Loucy (cell line): Measurements from ENCODE around the gene PVALEF.

Experiments used
- H2AFZ ChIP-seq: fragments of 200-600 bp; sonication (generic); 2 replicates; pipeline ENCODE4 v1.6.0; 2016; ENCODE audit warnings: antibody characterized with exemption, mild to moderate bottlenecking, low read length, moderate library complexity
- H3F3A ChIP-seq: fragments of 200-600 bp; 2 replicates; pipeline ENCODE4 v1.6.0; 2016; ENCODE audit warnings: antibody characterized with exemption, low read depth, mild to moderate bottlenecking
- H3K27me3 ChIP-seq: fragments of 200-600 bp; sonication (generic); 2 replicates; pipeline ENCODE4 v1.6.1; 2014; ENCODE audit warnings: low read length, mild to moderate bottlenecking; ENCODE audit not compliant: insufficient read depth, poor library complexity, severe bottlenecking
- H3K36me3 ChIP-seq: fragments of 200-600 bp; sonication (generic); 2 replicates; pipeline ENCODE4 v1.6.1; 2016; ENCODE audit warnings: low read length; ENCODE audit not compliant: insufficient read depth
- H3K4me1 ChIP-seq: fragments of 200-600 bp; sonication (generic); 2 replicates; pipeline ENCODE4 v1.5.1; 2014; ENCODE audit warnings: low read length, mild to moderate bottlenecking; ENCODE audit not compliant: insufficient read depth, poor library complexity, severe bottlenecking
- H3K4me2 ChIP-seq: fragments of 200-600 bp; sonication (generic); 2 replicates; pipeline ENCODE4 v1.6.0; 2014; ENCODE audit warnings: antibody characterized with exemption, low read length, low read depth, mild to moderate bottlenecking; ENCODE audit not compliant: poor library complexity, severe bottlenecking
- H3K4me3 ChIP-seq: fragments of 200-600 bp; sonication (generic); 2 replicates; pipeline ENCODE4 v1.5.1; 2014; ENCODE audit warnings: low read length, mild to moderate bottlenecking, mixed read lengths; ENCODE audit not compliant: poor library complexity, severe bottlenecking
- H3K79me2 ChIP-seq: fragments of 200-600 bp; sonication (generic); 2 replicates; pipeline ENCODE4 v1.6.1; 2014; ENCODE audit warnings: low read length; ENCODE audit not compliant: insufficient read depth
- H3K9ac ChIP-seq: fragments of 200-600 bp; sonication (generic); 2 replicates; pipeline ENCODE4 v1.6.0; 2014; ENCODE audit warnings: mild to moderate bottlenecking, low read depth, low read length, moderate library complexity; ENCODE audit not compliant: poor library complexity, severe bottlenecking
- H3K9me2 ChIP-seq: fragments of 200-600 bp; sonication (generic); replicated peaks from 2 replicates; pipeline ENCODE4 v1.6.1; 2016; ENCODE audit warnings: low read depth, low read length, mixed read lengths
- H3K9me3 ChIP-seq: fragments of 200-600 bp; sonication (generic); 2 replicates; pipeline ENCODE4 v1.6.1; 2014; ENCODE audit warnings: mild to moderate bottlenecking, antibody characterized with exemption, low read length, low read depth; ENCODE audit not compliant: insufficient read depth
- H4K20me1 ChIP-seq: fragments of 200-600 bp; sonication (generic); 2 replicates; pipeline ENCODE4 v1.6.0; 2014; ENCODE audit warnings: antibody characterized with exemption, low read length, mild to moderate bottlenecking; ENCODE audit not compliant: insufficient read depth, poor library complexity, severe bottlenecking
- EZH2phosphoT487 ChIP-seq: fragments of 200-600 bp; IDR thresholded peaks from 2 replicates; pipeline ENCODE4 v1.6.1; 2018; ENCODE audit warnings: antibody characterized with exemption, mild to moderate bottlenecking, moderate library complexity, borderline replicate concordance
- TF ChIP-seq, protein P1 (sequence below): fragments of 200-600 bp; sonication (generic); conservative IDR thresholded peaks from 2 replicates; pipeline ENCODE4 v1.5.1; 2014; ENCODE audit warnings: mild to moderate bottlenecking, antibody characterized with exemption, low read length

Gene PVALEF

DNA sequence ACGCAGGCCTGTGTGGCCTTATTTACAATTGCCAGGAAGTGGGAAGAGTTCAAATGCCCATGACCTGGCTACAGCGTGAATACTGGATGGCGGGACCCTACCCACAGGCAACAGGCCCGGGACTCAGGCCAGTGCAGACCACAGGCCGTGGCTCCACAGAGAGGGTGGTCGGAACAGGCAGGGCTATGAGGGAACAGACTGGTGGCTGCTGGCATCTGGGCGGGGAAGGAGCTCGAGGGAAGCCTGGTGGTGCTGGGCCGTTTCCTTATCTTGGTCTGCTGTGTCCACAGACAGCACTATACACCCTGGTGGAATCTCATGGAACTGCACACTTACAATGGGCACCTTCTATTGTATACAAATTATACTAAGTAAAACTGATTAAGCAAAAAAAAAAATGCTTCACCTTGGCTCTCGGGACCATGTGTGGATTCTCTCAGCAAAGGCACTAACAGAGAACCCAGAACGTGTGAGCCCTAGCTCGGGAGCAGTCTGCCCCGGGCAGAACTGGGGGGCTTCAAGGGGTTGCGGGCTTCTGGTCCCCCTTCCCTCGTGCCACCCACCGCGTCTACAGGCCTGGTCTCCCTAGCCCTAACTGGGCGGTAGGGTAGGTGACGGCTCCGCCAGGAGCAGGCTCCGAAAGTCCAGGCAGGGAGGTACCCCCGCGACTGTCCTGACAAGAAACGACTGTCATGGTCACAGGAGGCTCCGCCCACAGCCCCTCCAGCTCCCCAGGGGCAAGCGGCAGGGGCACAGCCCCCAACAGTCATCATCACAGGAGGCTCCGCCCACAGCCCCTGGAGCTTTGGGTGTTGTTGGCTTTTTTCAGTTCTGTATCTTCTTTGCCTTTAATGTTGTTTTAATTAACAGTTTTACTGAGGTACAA, 35.6 kb downstream of the PVALEF start:
- Histone ChIP-seq H3K79me2 (no peaks in the 10 kb centered on the region), H3K36me3 (peaks cover 30% of the 10 kb centered on the region; the same call in 1 of the 2 replicates), H3K9me2 (no peaks in the 10 kb centered on the region), H3K4me1 (peaks cover 10% of the 10 kb centered on the region), H2AFZ (no peak overlapping the region), H3K9ac (no peak overlapping the region), H3K4me2 (no peak overlapping the region), H3K27me3 (no peaks in the 10 kb centered on the region), H3K4me3 (no peak overlapping the region), H3K9me3 (no peaks in the 10 kb centered on the region), H4K20me1 (no peaks in the 10 kb centered on the region), H3F3A (no peaks in the 10 kb centered on the region)
- TF ChIP-seq, protein P1, sequence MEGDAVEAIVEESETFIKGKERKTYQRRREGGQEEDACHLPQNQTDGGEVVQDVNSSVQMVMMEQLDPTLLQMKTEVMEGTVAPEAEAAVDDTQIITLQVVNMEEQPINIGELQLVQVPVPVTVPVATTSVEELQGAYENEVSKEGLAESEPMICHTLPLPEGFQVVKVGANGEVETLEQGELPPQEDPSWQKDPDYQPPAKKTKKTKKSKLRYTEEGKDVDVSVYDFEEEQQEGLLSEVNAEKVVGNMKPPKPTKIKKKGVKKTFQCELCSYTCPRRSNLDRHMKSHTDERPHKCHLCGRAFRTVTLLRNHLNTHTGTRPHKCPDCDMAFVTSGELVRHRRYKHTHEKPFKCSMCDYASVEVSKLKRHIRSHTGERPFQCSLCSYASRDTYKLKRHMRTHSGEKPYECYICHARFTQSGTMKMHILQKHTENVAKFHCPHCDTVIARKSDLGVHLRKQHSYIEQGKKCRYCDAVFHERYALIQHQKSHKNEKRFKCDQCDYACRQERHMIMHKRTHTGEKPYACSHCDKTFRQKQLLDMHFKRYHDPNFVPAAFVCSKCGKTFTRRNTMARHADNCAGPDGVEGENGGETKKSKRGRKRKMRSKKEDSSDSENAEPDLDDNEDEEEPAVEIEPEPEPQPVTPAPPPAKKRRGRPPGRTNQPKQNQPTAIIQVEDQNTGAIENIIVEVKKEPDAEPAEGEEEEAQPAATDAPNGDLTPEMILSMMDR: peak; percentile 57
- TF ChIP-seq EZH2phosphoT487: no peak

DNA sequence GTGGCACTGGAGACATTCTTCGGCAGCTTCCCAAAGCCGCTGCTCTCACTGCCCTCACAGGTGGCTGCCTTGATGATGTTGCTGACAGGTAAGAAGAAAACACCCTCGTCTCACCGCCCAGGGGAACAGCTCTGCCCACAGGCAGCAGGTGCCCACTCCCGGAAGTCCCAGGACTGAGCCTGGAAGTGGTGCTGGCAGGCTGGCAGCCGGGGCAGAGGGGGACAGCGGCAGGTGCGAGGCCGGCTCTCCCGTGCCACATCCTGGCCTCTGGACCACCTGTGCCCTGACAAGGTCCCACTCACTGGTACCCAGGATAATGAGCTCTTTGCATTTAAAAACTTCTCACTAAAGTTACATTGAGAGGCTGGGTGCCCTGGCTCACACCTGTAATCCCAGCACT, 37.0 kb downstream of the PVALEF start:
- H3K36me3 ChIP-seq: peaks cover 33% of the 10 kb centered on the region; the same call in 1 of the 2 replicates

DNA sequence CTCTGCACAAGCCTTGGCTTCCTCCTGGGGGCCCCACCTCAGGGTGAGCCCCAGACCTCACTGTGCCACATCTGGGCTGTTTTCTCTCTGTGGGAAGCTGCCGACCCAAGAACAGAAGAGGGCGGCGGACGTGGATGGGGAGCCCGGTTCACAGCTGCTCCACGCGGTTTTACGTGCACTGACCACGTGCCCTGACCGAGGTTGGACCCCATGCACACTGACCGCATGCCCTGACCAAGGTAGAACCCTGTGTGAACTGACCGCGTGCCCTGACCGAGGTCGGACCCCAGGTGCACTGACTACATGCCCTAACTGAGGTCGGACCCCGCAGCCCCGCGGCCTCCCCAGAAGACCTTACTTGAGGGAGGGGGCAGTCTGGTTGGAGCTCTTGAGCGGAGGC, 37.8 kb downstream of the PVALEF start:
- TF ChIP-seq EZH2phosphoT487: no peak
- TF ChIP-seq, protein P1: no peak
- peaks cover 37% of the 10 kb centered on the region; the same call in 1 of the 2 replicates for H3K36me3 ChIP-seq
- no peak overlapping the region for H3K9ac ChIP-seq
- H2AFZ ChIP-seq: no peak overlapping the region
- H3K4me3 ChIP-seq: no peak overlapping the region
- H3F3A ChIP-seq: no peaks in the 10 kb centered on the region
- no peaks in the 10 kb centered on the region for H3K9me3 ChIP-seq
- H3K79me2 ChIP-seq: no peaks in the 10 kb centered on the region
- no peak overlapping the region for H3K4me2 ChIP-seq
- no peaks in the 10 kb centered on the region for H4K20me1 ChIP-seq
- no peaks in the 10 kb centered on the region for H3K4me1 ChIP-seq
- H3K9me2 ChIP-seq: no peaks in the 10 kb centered on the region
- H3K27me3 ChIP-seq: no peaks in the 10 kb centered on the region

More for the DNA sequence above, 37.0 kb downstream of the PVALEF start:
- H4K20me1 ChIP-seq: no peaks in the 10 kb centered on the region
- no peaks in the 10 kb centered on the region for H3K9me3 ChIP-seq
- H3K4me2 ChIP-seq: no peak overlapping the region
- no peaks in the 10 kb centered on the region for H3K27me3 ChIP-seq
- peaks cover 4% of the 10 kb centered on the region for H3K4me1 ChIP-seq
- no peak overlapping the region for H3K9ac ChIP-seq
- H3F3A ChIP-seq: no peaks in the 10 kb centered on the region
- H3K4me3 ChIP-seq: no peak overlapping the region
- H3K9me2 ChIP-seq: no peaks in the 10 kb centered on the region
- no peak for TF ChIP-seq EZH2phosphoT487
- TF ChIP-seq, protein P1: no peak
- H2AFZ ChIP-seq: no peak overlapping the region
- H3K79me2 ChIP-seq: no peaks in the 10 kb centered on the region
